Posterior vena cava (tissue), 2 donors: ENCODE data around the gene PPIL3. TPM values are rescaled to one million over a fixed set of nuclear protein-coding genes. Genes with fewer than 3 reads are reported as not detected.
A peak's percentile ranks its signal among the peaks of the same experiment; 100 is the strongest.
"Not testable (repeated sequence)": the region's sequence is repeated elsewhere in the genome, so short reads cannot be mapped to it uniquely, and the experiment has no call there.

Experiments
- DNase-seq: peaks from one replicate; pipeline ENCODE4 v3.0.0-alpha.2; 2020; ENCODE audit warnings: low spot score
- intact Hi-C, 2 donors: fragments of 100-400 bp; cut with DNase I; formaldehyde crosslinking; loops; one replicate each; pipeline versions ENCODE4 v1.14.1 to v1.14.2; 2022 to 2023
- long read RNA-seq, 2 donors: library from polyadenylated mRNA; unstranded; transcript quantifications; one replicate each; pipeline ENCODE4 v2.0.0, GENCODE V29; 2020 to 2021
- total RNA-seq, 2 donors: library from RNA; stranded (reverse); fragmentation: NEBNext Ultra II Directional; extraction: Animal tissue kit (Norgen Biotek cat#: 25700); gene quantifications; one replicate each; pipeline ENCODE4 v1.2.1, GENCODE V29; 2021
- donor health status: DM: yes; HTN: yes; CAD: no.
- donor health status: DM: yes; HTN: yes; CAD: no.

PPIL3 gene
- total RNA-seq: 10 to 100 TPM; 18.0 to 20.6 TPM
- long read RNA-seq, donor 1, partial matches to known transcripts: 0 of 3 reads
- long read RNA-seq, donor 1, other reads (novel, unspliced or antisense): 1 of 3 reads
- long read RNA-seq, donor 2, partial matches to known transcripts: 0 of 7 reads
- long read RNA-seq, donor 2, other reads (novel, unspliced or antisense): 4 of 7 reads

- intact Hi-C loops: no loop called here
- DNase-seq: peak; percentile 99
Measured at GRCh38 chr2:200888704-200889625, at the start of gene PPIL3, which contains the start of gene NIF3L1. PPIL3 (minus strand) TSS chr2:200889077; CDS start chr2:200887615, 1,462 bp downstream. NIF3L1 (plus strand) TSS chr2:200889371; CDS start chr2:200891944, 2,573 bp downstream.

GRCh38 chr2:200930947-200931626, 42.2 kb upstream of the PPIL3 start:
- DNase-seq: no peak
- intact Hi-C loops: no loop called here

GRCh38 chr2:200929334-200930249, 40.7 kb upstream of the PPIL3 start:
- intact Hi-C loops: no loop called here
- DNase-seq: no peak

- intact Hi-C loops: no loop called here
- no peak for DNase-seq
Measured at GRCh38 chr2:200922439-200922838, 33.6 kb upstream of the PPIL3 start.

- no peak for DNase-seq
- intact Hi-C loops: loop anchor here in 1 of 2 donors (10.0 kb wide), 1 partner anchor 251 kb away; no protein-coding TSS in a partner anchor
Measured at GRCh38 chr2:200913654-200914053, 24.8 kb upstream of the PPIL3 start.

- intact Hi-C loops: loop anchor here in 1 of 2 donors (10.0 kb wide), 1 partner anchor 255 kb away; no protein-coding TSS in a partner anchor
- no peak for DNase-seq
Measured at GRCh38 chr2:200909958-200910357, 21.1 kb upstream of the PPIL3 start.

GRCh38 chr2:200905618-200906296, 16.9 kb upstream of the PPIL3 start:
- DNase-seq: peak; percentile 89
- intact Hi-C loops: no loop called here

GRCh38 chr2:200901459-200902072, 12.7 kb upstream of the PPIL3 start:
- intact Hi-C loops: loop anchor here in 1 of 2 donors (5.0 kb wide), 1 partner anchor 276 kb away; no protein-coding TSS in a partner anchor
- no peak for DNase-seq

- intact Hi-C loops: no loop called here
Measured at GRCh38 chr2:200899482-200899881, 10.6 kb upstream of the PPIL3 start.

GRCh38 chr2:200881715-200882249, 7.1 kb downstream of the PPIL3 start:
- intact Hi-C loops, DNase-seq: not testable (repeated sequence)

More at GRCh38 chr2:200899482-200899881, 10.6 kb upstream of the PPIL3 start:
- DNase-seq: no peak

- DNase-seq: no peak
- intact Hi-C loops: no loop called here
Measured at GRCh38 chr2:200878289-200878880, 10.5 kb downstream of the PPIL3 start.

- intact Hi-C loops: no loop called here
- DNase-seq: no peak
Measured at GRCh38 chr2:200877443-200877842, 11.4 kb downstream of the PPIL3 start.

GRCh38 chr2:200873560-200873959, 15.3 kb downstream of the PPIL3 start:
- intact Hi-C loops: no loop called here
- no peak for DNase-seq

GRCh38 chr2:200871151-200871550, 17.7 kb downstream of the PPIL3 start:
- DNase-seq: no peak
- intact Hi-C loops: no loop called here

- DNase-seq: no peak
- intact Hi-C loops: no loop called here
Measured at GRCh38 chr2:200869014-200869413, 19.9 kb downstream of the PPIL3 start.

GRCh38 chr2:200864176-200865034, 24.5 kb downstream of the PPIL3 start, which contains the start of gene CLK1:
CLK1 (minus strand) TSS chr2:200864658; CDS start chr2:200861862, 2,796 bp downstream.
- peak; percentile 100 for DNase-seq
- intact Hi-C loops: loop anchor here in 1 of 2 donors (5.0 kb wide), 1 partner anchor 52 kb away; the partner anchor contains the start of gene BZW1
